Measurements from ENCODE around the gene NUDT2. TPM values are rescaled to one million over a fixed set of nuclear protein-coding genes. Genes with fewer than 3 reads are reported as not detected.

Gene NUDT2
- total and polyA plus RNA-seq, 2 of the 4 experiments (the other 2 are of a cell fraction), result 36.6 to 45.0 TPM

DNA sequence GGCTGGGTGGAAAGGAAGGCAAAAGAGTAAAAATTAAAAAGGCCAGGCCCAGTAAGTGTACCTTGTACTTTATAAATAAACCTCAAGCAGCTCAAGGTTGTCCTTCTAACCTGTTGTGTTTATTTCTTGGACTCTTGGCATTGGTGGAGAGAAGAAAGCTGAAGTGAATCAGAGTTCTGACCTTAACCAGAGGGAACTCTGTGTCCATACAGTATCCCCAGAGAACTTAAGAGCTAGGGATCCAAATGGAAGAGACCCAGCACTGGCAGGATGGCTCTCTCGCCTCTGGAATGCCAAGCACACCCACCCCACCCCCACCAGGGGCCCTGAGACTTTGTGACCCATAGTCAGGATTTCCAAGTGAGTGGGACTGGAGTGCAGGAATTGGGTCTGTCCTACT is 14.2 kb downstream of the NUDT2 start:
- dilution Hi-C loops (cut with HindIII; ENCODE audit: low sequenced_read_pairs, unreplicated experiment), result no loop called here
- Histone ChIP-seq H4K20me1 (ENCODE audit: insufficient read depth, low read length) (no peaks in the 10 kb centered on the region), H2BK120ac (ENCODE audit: low read depth, low read length) (no peak overlapping the region), H2AK5ac (ENCODE audit: low read depth, low read length) (no peak overlapping the region), H3K18ac (ENCODE audit: low read depth, low read length) (no peak overlapping the region), H2BK15ac (ENCODE audit: low read depth, low read length) (no peak overlapping the region), H3K4me2 (ENCODE audit: low read depth, low read length) (no peak overlapping the region), H3K4me1 (ENCODE audit: control insufficient read depth, insufficient read depth, low read length) (no peaks in the 10 kb centered on the region), H3K4me3 (ENCODE audit: insufficient read depth, low read depth, low read length) (no peak overlapping the region), H2BK5ac (ENCODE audit: low read depth, low read length, poor library complexity, severe bottlenecking) (no peak overlapping the region), H3K79me1 (ENCODE audit: low read depth in 1 of 2, low read length in 2 of 2) (peaks cover 0 to 4% of the 10 kb centered on the region in 2 experiments; a peak in 1 of 4 replicates), H3K4ac (ENCODE audit: low read depth, low read length) (no peak overlapping the region), H3K56ac (ENCODE audit: extremely low read depth, insufficient read depth, low read length) (no peak overlapping the region), H3K9ac (ENCODE audit: low read depth, low read length) (no peak overlapping the region), H3K14ac (replicated peaks; ENCODE audit: low read depth, low read length) (no peak overlapping the region), H4K91ac (ENCODE audit: insufficient read depth, low read depth, low read length) (no peak overlapping the region), H3K9me3 (ENCODE audit: control insufficient read depth, insufficient read depth, low read length) (no peaks in the 10 kb centered on the region), H2AFZ (replicated peaks; ENCODE audit: low read length, poor library complexity) (no peak overlapping the region), H2BK20ac (ENCODE audit: low read depth, low read length) (no peak overlapping the region), H4K5ac (ENCODE audit: low read depth, low read length) (no peak overlapping the region), H3K27ac (ENCODE audit: insufficient read depth, low read length) (no peak overlapping the region), H4K8ac (ENCODE audit: low read depth in 2 of 2, low read length in 2 of 2) (no peak overlapping the region), H3K27me3 (ENCODE audit: control insufficient read depth, insufficient read depth, low read length) (no peaks in the 10 kb centered on the region), H3K36me3 (ENCODE audit: control insufficient read depth, insufficient read depth, low read length) (peaks cover 36% of the 10 kb centered on the region), H3K23ac (ENCODE audit: low read depth, low read length) (no peak overlapping the region), H3K9me1 (ENCODE audit: insufficient read depth, low read length) (no peaks in the 10 kb centered on the region; the same call in 1 of the 2 replicates), H2AK9ac (replicated peaks; ENCODE audit: low read depth, low read length, poor library complexity) (no peak overlapping the region)
- DNase-seq (no peak), ATAC-seq (ENCODE audit: low read depth) (no peak)
- no TSS peak for BruUV-seq (replicated peaks)
- WGBS, 2 experiments (ENCODE audit: extremely low coverage in 2 of 2, insufficient read length in 1 of 2), result no CpG with 5 or more reads among the region's 1 CpG
- POLR2A ChIA-PET (ENCODE audit: unreplicated experiment), result no interaction called here
- intact Hi-C loops (cut with micrococcal nuclease), result no loop called here
- CTCF ChIA-PET, result interaction anchor here (1.0 kb wide), 1 partner anchor 8 kb away, joined by 3 read pairs; no protein-coding TSS in a partner anchor
- in situ Hi-C loops (cut with MboI; ENCODE audit: low sequenced_read_pairs), result no loop called here
- TF ChIP-seq CHD1 (IDR thresholded peaks at IDR 0.05; ENCODE audit: low read depth, low read length) (no peak), RFX5 (IDR thresholded peaks at IDR 0.05; ENCODE audit: low read depth, low read length) (no peak), MAFK (IDR thresholded peaks at IDR 0.05; ENCODE audit: low read depth, low read length) (no peak), RAD21 (IDR thresholded peaks at IDR 0.05; ENCODE audit: low read length) (no peak)
- TF ChIP-seq, protein P1, sequence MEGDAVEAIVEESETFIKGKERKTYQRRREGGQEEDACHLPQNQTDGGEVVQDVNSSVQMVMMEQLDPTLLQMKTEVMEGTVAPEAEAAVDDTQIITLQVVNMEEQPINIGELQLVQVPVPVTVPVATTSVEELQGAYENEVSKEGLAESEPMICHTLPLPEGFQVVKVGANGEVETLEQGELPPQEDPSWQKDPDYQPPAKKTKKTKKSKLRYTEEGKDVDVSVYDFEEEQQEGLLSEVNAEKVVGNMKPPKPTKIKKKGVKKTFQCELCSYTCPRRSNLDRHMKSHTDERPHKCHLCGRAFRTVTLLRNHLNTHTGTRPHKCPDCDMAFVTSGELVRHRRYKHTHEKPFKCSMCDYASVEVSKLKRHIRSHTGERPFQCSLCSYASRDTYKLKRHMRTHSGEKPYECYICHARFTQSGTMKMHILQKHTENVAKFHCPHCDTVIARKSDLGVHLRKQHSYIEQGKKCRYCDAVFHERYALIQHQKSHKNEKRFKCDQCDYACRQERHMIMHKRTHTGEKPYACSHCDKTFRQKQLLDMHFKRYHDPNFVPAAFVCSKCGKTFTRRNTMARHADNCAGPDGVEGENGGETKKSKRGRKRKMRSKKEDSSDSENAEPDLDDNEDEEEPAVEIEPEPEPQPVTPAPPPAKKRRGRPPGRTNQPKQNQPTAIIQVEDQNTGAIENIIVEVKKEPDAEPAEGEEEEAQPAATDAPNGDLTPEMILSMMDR (conservative IDR thresholded peaks at IDR 0.05; ENCODE audit: low read depth, low read length), result no peak
